GM18951 (cell line): ENCODE measurements around the gene MSL1.
A peak's percentile ranks its signal among the peaks of the same experiment; 100 is the strongest.
"Not testable (repeated sequence)": the region's sequence is repeated elsewhere in the genome, so short reads cannot be mapped to it uniquely, and the experiment has no call there.

ENCODE experiments used
- POLR2A ChIP-seq: IDR thresholded peaks from 4 replicates; pipeline ENCODE4 v1.6.1; 2011; ENCODE audit warnings: mild to moderate bottlenecking; ENCODE audit not compliant: insufficient read length, insufficient read depth; ENCODE audit errors: extremely low read depth
- in situ Hi-C: fragments of 300-500 bp; cut with MboI; formaldehyde crosslinking; loops from one replicate; pipeline ENCODE4 v1.12.0; 2022; ENCODE audit warnings: low sequenced_read_pairs, mixed read lengths, inconsistent platforms; ENCODE audit not compliant: unreplicated experiment

Gene MSL1

DNA sequence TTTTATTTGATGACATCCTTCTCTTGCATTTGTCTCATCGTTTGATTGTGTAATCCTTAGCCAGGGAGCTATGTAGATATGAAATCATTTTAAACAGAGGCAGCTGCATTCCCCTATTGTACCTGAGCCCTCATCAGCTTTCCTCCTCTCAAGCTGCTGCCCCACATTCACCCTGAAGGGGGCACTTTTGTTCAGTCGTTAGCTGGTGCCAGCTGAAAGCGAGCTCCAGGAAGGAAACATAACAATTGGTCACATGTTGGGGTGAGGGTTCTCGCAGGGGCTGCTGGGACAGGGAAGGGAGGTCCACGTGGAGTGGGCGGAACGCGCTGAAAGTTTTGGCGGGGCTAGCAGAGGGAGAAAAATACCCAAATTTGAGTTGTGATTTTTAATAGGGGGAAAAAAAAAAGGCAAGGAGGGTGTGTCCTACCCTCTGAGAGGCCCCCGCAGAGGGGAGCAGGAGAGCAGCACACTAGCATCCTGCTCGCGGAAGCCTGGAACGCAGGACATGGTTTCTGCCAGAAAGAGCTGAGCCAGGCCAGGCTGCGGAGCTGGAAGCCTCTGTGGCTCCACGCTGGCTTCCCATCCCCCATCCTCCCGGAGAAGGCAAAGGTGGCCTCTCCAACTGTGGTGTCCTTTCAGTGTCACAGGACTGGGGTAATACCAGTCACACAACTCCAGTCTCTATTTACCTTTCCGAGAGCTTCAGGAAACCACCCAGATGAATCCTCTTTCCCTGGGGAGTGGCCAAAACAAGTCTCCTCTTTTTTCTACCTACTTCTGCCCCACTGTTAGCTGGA is 8.5 kb upstream of the MSL1 start:
- TF ChIP-seq POLR2A = peak; percentile 64
- in situ Hi-C loops = no loop called here

DNA sequence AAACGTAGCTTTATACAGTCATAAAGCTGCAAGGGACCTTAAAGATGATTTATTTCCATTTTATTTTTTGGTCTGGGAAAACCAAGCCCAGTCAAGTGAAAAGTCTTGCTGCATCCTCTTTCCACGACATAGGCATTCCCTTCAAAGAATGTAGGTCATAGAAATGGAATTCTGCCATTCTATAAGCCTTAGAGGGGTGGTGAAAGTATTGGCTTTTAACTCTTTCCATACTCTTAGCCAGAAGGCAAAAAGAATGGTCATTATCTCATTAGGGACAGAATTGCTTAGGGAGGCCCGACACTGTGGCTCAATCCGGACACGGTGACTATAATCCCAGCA is 7.9 kb upstream of the MSL1 start:
- in situ Hi-C loops = no loop called here
- TF ChIP-seq POLR2A = no peak

DNA sequence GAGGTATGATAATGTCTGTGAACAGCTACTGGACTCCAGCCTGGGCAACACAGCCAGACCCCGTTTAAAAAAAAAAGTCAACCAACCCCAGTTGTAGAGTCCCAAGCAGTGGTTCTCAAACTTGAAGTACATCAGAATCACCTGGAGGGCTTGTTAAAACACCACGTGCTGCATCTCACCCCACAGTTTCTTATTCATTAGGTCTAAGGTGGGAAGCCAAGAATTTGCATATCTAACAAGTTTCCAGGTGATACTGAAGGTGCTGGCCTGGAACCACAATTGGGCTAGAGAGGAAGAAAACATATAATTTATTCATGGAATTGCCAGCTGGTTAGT is 6.7 kb upstream of the MSL1 start:
- in situ Hi-C loops = no loop called here
- no peak for TF ChIP-seq POLR2A

DNA sequence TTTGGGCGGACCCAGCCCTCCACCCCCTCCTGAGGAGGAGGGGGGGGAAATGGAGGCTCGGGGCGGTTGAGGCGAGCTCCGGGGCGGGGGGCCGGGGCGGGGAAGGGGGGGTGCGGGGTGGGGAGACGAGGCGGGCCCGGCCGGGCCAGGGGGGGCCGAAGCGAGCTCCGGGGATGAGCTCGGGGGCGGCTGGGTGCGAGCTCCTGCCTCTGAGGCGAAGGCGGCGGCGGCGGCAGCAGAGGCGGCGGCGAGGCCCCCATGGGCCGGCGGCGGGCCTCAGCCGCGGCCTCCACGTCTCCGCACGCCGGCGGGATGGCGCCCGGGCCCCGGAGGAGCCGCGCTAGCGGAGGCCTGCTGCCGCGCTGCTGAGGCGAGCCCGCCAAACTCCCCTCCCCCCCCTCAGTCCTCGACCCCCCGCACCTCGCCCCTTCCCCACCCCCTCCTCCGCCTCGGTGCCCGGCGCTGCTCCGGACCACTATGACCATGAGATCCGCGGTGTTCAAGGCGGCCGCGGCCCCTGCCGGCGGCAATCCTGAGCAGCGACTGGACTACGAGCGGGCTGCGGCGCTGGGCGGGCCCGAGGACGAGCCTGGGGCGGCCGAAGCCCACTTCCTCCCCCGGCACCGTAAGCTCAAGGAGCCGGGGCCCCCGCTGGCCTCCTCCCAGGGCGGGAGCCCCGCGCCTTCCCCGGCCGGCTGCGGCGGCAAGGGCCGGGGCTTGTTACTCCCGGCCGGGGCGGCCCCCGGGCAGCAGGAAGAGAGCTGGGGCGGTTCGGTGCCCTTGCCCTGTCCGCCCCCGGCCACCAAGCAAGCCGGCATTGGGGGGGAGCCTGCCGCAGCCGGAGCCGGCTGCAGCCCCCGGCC is 596 bp downstream of the MSL1 start:
- TF ChIP-seq POLR2A = peak; percentile 27
- in situ Hi-C loops = no loop called here

DNA sequence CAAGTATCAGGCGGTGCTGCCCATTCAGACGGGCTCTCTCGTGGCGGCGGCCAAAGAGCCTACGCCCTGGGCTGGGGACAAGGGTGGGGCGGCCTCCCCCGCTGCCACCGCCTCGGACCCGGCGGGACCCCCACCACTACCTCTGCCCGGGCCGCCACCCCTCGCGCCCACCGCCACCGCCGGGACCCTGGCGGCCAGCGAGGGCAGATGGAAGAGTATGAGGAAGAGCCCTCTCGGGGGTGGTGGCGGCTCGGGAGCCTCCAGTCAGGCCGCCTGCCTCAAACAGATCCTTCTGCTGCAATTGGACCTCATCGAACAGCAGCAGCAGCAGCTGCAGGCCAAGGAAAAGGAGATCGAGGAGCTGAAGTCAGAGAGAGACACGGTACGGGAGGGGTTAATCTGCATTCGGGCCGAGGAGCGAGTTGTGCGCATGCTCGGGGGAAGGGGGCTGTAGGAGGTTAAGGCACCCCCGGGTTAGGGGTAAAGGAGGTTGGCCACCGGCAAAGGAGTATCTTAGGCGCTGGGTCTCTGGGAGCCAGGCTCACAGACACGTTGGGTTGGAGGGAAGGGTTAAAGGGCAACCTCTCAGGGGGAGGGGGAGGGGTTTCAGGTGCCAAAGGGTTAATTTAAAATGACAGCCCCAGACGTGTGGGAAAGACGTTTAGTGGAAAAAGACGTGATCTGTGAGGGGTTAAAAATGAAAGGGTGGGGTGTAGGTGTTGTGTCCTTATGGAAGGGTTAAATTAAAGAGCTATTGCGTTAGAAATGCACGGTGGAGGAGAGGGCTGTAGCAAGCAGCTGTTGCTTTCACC is 1.4 kb downstream of the MSL1 start:
- in situ Hi-C loops = no loop called here
- TF ChIP-seq POLR2A = no peak

DNA sequence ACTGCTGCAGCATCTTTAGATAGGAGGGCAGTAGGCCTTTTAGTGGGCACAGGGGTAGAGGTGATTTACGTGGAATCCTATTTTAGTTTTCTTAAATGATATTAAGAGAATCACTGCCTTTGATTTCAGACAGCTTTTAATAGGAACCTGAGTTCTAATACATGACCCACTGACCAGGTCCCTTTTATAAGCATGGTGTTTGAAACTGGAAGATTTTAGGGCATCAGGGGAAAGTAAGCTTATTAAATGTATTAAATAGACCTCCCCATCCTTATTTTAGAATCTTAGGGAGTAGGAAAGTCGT is 2.0 kb downstream of the MSL1 start:
- in situ Hi-C loops = no loop called here

DNA sequence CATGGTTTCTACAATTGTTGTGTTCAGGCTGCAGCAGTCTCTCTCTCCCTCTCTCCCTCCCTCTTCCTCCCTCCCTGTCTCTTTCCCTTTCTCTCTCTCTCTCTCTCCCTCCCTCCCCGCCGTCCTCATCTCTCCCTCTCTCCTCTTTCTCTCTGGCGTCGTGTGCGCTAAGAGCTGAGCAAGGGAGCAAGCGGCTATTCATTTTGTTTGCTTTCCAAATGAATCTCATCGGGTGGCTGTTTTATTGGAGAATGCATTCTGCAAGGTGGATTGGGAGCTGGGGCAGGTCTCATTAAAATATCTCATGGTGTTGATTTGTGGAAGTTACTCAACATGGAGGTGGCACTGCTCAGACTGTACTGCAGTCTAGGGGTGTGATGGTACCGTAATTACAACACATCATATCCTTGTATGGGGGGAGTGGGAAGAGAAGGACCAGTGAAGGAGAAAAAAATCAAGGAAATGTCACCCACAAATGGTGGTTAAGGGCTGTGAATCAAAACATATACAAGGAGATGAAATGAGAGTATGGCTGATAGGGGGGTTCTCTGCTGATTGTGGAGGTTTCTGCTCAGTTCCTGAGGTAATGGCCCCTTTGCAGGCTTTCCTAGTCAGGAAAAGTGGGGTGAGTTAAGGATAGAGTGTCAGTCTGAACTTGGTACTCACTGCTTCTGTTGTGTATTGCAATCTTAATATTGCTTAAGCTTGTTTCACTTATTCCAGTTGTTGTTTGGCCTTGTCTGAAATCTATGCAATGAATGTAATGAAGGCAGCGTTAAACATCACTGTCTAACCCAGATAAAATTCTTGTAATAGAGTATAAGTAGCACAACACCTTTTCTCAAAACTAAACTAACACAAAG is 2.7 kb downstream of the MSL1 start:
- in situ Hi-C loops = no loop called here
- no peak for TF ChIP-seq POLR2A

More for the DNA sequence above, 2.0 kb downstream of the MSL1 start:
- no peak for TF ChIP-seq POLR2A

DNA sequence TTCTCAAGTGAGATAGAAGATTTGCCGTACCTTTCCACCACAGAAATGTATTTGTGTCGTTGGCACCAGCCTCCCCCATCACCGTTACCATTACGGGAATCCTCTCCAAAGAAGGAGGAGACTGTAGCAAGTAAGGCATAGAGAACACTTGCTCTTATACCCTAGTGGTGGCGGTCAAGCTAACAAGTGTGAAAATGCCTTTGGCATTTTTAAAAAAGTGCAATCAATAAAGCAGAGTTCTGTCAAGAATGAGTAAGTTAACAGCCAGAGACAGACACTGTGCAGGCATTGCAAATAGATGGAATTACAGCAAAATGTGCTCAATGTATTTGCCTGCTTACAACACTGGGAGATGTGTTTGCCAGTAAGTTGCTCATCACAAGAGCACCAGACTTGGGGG is 7.7 kb downstream of the MSL1 start:
- TF ChIP-seq POLR2A = no peak
- in situ Hi-C loops = no loop called here

DNA sequence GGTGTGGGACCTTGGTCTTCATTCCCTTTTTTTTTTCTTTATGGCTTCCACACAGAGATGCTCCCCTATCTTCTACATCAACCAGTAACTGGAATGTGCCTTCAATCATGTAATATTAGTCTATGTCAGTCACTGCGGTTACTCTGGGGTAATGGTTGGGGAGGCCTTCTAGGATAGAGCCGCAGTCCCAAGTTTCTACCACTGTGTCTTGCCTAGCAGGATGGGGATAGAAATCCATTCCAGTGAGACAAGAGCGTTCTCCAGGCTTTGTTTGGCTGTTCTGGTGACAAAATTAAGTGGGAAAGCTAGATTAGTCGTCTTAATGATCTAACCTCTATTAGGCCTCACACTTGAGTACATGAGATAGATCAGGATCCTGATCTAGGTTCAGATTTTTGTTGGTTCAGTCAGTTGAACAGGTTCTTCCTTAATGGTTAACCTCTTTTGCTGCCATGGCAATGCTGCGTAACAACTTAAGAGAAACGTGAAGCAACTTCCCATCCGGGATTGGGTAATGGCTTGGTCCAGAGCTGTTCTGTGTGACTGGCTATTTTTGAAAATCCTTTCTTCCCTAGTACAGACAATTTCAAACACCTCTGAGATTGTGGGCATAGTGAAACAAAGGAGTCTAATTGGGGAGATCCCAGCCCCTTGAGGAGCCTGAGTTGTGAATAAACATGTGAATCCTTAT is 8.7 kb downstream of the MSL1 start:
- TF ChIP-seq POLR2A = no peak
- in situ Hi-C loops = no loop called here

DNA sequence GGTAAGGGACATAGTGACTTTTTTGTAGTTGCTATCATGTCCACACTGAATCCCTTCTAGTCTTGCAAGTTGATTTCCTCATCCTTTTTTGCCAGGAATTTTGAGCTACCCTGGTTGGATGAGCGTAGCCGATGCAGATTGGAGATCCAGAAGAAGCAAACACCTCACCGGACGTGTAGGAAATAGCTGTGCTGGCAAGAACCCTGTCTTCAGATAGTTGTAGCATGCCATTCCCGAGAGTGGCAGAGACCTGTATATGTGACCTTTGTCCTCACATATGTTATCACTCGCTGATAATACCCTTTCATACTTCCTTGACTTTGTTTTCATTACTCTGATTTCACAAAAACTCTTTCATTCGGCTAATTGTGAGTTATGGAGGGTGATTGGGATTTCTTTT is 12.4 kb downstream of the MSL1 start:
- no peak for TF ChIP-seq POLR2A

DNA sequence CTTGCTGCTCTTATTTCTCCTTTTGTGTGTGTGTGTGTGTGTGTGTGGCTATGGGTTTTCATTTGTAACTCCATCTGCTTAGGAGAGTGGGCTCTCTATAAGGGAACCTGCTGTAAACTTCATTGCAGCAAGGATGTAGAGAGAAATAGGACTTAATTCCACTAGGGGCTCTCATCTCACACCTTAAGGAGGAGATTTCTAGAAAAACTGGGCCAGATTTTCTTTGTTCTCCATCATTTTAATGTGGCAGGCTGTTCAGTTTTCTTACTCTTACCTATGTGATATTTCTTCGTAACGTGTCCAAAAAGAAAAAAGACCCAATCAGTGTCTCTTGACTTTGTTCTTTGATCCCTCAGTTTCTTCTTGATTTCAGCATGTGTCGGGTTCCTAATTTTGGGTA is 14.0 kb downstream of the MSL1 start:
- in situ Hi-C loops = no loop called here
- TF ChIP-seq POLR2A = no peak

More for the DNA sequence above, 12.4 kb downstream of the MSL1 start:
- in situ Hi-C loops = no loop called here

DNA sequence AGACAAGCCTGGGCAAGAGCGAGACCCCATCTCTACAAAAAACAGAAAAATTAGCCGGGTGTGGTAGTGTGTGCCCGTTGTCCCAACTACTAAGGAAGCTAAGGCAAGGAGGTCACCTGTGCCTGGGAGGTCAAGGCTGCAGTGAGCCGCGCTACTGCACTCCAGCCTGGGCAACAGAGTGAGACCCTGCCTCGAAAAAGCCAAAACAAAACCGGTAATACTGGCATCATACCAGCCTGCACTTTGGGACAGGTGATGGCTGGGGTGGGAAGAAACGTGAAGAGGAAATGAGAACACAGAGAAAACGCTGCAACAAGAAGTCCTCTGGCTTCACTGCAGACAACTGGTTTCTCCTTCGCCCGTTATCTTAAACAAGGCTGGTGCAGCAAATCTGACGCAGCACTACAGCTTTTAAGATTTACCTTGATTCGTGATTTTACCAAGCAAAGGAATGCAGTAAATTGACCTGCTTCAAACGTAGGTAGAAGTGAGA is 17.8 kb downstream of the MSL1 start:
- in situ Hi-C loops = no loop called here
- TF ChIP-seq POLR2A = no peak

DNA sequence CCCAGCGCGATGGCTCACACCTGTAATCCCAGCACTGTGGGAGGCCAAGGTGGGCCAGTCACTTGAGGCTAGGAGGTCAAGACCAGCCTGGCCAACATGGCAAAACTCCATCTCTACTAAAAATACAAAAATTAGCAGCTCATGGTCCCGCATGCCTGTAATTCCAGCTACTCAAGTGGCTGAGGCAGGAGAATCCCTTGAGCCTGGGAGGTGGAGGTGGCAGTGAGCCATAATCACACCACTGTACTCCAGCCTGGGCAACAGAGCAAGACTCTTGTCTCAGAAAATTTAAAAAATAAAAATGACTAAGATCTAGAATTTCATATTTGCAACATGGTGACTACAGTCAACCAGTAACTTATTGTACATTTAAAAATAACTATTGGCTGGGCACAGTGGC is 21.4 kb downstream of the MSL1 start:
- in situ Hi-C loops = not testable (repeated sequence)
